Activated CD4-positive, alpha-beta memory T cell treated with anti-CD3 and anti-CD28 coated beads, Interleukin-2, amount 10 ng/mL, durations not matched to agents 7 days and 5 days (primary cell): ENCODE measurements around the gene LDB2. TPM values are rescaled to one million over a fixed set of nuclear protein-coding genes. Genes with fewer than 3 reads are reported as not detected.

Experiments used
- CTCF ChIA-PET: fragments of 350-600 bp; sonication (Branson Sonifier 250); formaldehyde crosslinking; loops from one replicate; lab custom pipeline; 2021; ENCODE audit warnings: antibody characterized with exemption, inconsistent platforms; lab: Charles Lee
- POLR2A ChIA-PET: fragments of 350-600 bp; sonication (Branson Sonifier 250); formaldehyde crosslinking; loops from one replicate; lab custom pipeline; 2021; ENCODE audit warnings: antibody characterized with exemption; lab: Charles Lee
- DNase-seq: peaks from one replicate; pipeline ENCODE4 v3.0.0-alpha.2; 2020
- H3K27ac Mint-ChIP-seq: one replicate; pipeline ENCODE4 v1.8.0; 2021; ENCODE audit warnings: mild to moderate bottlenecking, mixed read lengths
- H3K27me3 Mint-ChIP-seq: one replicate; pipeline ENCODE4 v1.8.0; 2021; ENCODE audit warnings: mixed read lengths
- H3K36me3 Mint-ChIP-seq: one replicate; pipeline ENCODE4 v1.8.0; 2021; ENCODE audit warnings: low read depth, mixed read lengths
- H3K4me1 Mint-ChIP-seq: one replicate; pipeline ENCODE4 v1.8.0; 2021; ENCODE audit warnings: mixed read lengths
- H3K4me3 Mint-ChIP-seq: one replicate; pipeline ENCODE4 v1.8.0; 2021; ENCODE audit warnings: mild to moderate bottlenecking, mixed read lengths
- H3K9me3 Mint-ChIP-seq: one replicate; pipeline ENCODE4 v1.8.0; 2021; ENCODE audit warnings: mixed read lengths
- total RNA-seq, 2 experiments: library from RNA; stranded (reverse); gene quantifications; one replicate each; pipeline ENCODE4 v1.2.3, GENCODE V29; 2021

The LDB2 gene
- total RNA-seq, 2 experiments from 2014 or later, result not detected

DNA sequence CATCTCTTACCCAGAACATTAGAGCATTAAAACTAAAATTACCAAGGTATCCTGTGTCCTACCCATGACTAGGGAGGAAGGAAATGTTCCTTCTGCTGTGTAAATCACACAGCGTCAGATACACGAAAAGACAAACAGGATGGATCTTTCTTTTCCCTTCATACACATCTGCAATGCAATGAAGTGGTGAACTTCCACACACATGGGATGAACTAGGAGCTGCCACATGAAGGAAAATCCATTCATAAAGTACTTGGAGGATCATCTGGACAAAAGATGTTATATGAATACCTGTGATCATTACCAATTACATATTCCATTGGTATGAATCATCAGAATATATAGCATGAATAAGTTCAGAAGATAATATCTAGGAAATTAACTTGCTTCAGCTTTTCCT, 46.2 kb downstream of the LDB2 start:
- Mint-ChIP-seq H3K36me3 (no peaks in the 10 kb centered on the region), H3K9me3 (no peaks in the 10 kb centered on the region), H3K27ac (no peak overlapping the region), H3K27me3 (peaks cover 2% of the 10 kb centered on the region), H3K4me1 (no peaks in the 10 kb centered on the region), H3K4me3 (no peak overlapping the region)
- POLR2A ChIA-PET, result no interaction called here
- DNase-seq, result no peak
- CTCF ChIA-PET, result no interaction called here

DNA sequence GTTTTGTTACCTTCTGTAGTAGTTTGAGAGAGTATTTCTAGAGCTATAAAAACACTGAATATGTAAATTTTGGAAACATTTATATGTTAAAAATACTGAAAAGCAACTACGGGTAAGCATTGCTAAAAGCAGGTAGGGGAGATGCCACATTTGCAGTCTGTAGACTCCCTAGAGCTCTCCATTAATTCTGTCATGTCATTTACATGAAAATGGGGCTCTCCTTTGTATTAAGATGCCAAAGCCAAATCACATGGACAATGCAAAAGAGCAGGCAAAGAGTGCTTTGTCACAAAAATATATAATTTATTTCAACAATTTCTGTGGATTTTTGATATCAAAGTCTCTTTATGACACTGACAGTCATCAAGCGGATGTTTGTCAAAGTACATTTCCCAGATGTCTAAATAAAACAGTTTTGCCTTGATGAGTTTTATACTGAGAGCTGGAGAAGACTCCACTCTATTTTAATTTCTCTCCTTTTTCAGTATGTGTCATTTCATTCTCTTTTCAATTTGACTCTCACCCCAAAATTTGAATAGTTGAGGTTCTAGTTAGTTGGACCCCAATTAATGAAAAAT, 51.8 kb downstream of the LDB2 start:
- Mint-ChIP-seq H3K27me3 (peaks cover 1% of the 10 kb centered on the region), H3K36me3 (no peaks in the 10 kb centered on the region), H3K4me1 (no peaks in the 10 kb centered on the region), H3K4me3 (no peak overlapping the region), H3K9me3 (no peaks in the 10 kb centered on the region), H3K27ac (no peak overlapping the region)
- CTCF ChIA-PET, result no interaction called here
- DNase-seq, result no peak
- POLR2A ChIA-PET, result no interaction called here

DNA sequence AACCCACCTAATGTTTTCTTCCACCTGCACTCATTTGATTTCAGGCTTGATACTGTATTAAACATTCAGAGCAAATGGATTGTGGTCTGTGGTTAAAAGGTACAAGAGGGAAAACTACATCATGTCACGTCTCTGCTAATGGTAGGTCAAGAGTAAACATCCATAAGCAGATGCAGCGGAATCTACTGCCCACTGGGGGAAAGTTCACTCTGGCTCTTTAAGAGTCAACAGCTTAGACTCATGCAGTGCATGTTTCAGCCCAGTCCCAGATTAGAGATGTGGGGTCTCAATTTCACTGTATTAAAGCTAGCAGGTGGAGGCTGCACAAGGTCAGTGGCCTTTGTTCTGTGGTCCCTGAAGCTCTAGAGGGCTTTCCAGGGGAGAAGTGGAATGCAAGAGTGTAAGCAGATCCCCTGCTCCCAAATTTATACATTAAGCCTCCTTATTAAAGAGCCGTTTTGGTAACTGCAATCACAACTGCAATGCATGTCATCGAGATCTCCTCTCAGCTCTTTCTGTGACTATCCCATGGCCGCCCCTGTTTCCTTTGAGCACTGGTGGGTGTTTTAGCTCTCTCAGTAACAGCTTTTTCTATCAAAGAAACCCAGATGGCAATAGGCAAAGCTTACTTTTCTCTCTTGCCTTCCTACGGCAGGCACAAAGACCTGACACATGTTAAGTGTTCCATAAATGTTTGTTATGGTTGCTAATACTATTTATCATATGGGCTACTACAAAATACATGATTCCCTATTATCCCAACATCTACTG, 53.4 kb downstream of the LDB2 start:
- no peak overlapping the region for H3K27ac Mint-ChIP-seq
- CTCF ChIA-PET, result no interaction called here
- H3K4me3 Mint-ChIP-seq, result no peak overlapping the region
- H3K9me3 Mint-ChIP-seq, result no peaks in the 10 kb centered on the region
- no peaks in the 10 kb centered on the region for H3K36me3 Mint-ChIP-seq
- no peak for DNase-seq
- POLR2A ChIA-PET, result no interaction called here
- H3K4me1 Mint-ChIP-seq, result no peaks in the 10 kb centered on the region
- no peaks in the 10 kb centered on the region for H3K27me3 Mint-ChIP-seq

DNA sequence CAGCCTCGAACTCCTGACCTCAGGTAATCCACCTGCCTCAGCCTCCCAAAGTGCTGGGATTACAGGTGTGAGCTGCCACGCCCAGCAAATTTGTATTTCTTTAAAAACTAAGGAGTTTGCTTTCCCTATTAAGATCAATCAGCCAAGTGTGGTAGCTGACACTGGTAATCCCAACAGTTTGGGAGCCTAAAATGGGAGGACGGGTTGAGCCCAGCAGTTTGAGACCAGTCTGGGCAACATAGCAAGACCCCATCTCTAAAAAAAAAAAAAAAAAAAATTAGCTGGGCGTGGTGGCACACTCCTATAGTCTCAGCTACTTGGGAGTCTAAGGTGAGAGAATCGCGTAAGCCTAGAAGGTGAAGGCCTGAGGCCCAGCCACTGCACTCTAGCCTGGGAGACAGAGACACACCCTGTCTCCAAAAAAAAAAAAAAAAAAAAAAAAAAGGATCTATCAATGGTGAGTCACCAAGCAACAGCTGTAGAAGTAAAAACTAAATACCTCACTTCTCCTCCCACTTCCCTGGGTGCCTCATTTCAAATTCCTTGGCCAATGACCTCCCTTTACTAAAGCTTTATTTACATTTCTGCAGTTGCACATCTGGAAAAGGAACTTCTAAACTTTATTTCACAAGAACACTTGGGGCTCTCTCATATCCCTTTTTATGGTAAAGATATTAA, 54.5 kb downstream of the LDB2 start:
- Mint-ChIP-seq H3K4me1 (no peaks in the 10 kb centered on the region), H3K27me3 (no peaks in the 10 kb centered on the region), H3K4me3 (no peak overlapping the region), H3K9me3 (no peaks in the 10 kb centered on the region), H3K27ac (no peak overlapping the region), H3K36me3 (no peaks in the 10 kb centered on the region)
- ChIA-PET CTCF (no interaction called here), POLR2A (no interaction called here)
- DNase-seq, result no peak

DNA sequence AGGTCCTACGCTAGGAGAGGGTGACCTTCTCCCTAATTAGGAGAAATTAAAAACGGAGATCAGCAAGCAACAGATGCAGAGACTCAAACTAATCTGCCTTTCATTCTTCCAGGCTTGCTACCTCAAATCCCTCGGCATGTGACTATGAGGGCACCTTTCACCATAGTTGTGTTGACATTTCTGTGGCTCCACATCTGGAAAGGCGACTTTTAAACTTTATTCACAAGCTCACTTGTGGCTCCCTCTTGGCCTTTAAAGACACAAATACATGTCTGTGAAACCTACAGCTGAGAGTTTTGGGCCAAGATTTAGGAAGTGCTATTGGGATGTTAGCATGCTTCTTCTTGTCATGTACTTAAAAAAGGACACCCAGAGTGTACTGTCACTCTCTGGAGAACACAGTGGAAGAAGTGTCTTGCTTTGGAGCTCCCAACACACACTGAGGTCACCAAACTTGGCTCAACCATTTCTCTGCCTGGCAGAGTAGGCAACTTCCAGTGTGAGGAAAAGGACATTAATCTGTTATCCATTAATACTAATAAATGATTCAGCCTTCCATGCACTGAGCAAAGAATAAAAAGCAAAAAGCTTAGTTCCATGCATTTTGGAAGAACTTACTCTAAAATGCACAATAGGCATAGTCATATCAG, 60.1 kb downstream of the LDB2 start:
- CTCF ChIA-PET, result interaction anchor here (0.9 kb wide), 1 partner anchor 14 kb away, joined by 3 read pairs; no protein-coding TSS in a partner anchor
- no peak overlapping the region for H3K27ac Mint-ChIP-seq
- H3K36me3 Mint-ChIP-seq, result no peaks in the 10 kb centered on the region
- no peaks in the 10 kb centered on the region for H3K9me3 Mint-ChIP-seq
- POLR2A ChIA-PET, result no interaction called here
- no peaks in the 10 kb centered on the region for H3K4me1 Mint-ChIP-seq
- no peak overlapping the region for H3K4me3 Mint-ChIP-seq
- no peak for DNase-seq
- H3K27me3 Mint-ChIP-seq, result no peaks in the 10 kb centered on the region

DNA sequence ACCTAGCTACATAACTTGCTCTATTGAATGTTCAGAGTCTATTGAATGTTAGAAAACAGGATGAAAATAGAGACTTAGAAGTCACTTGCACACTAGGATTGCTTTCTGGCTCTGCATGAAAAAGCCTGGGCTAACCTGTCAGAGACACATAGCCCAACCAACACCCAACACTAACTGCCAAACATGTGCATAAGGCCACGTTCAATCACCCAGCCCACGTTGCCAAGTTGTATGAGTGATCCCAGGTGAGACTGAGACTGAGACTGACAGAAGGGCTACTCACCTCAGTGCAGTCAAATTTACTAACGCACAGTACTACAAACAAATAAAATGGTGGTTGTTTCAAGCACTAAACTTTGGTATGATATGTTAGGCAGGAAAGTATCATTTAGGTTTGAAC, 61.0 kb downstream of the LDB2 start:
- Mint-ChIP-seq H3K4me3 (no peak overlapping the region), H3K27ac (no peak overlapping the region), H3K27me3 (no peaks in the 10 kb centered on the region), H3K36me3 (no peaks in the 10 kb centered on the region), H3K4me1 (no peaks in the 10 kb centered on the region), H3K9me3 (no peaks in the 10 kb centered on the region)
- no peak for DNase-seq
- POLR2A ChIA-PET, result no interaction called here
- CTCF ChIA-PET, result no interaction called here

DNA sequence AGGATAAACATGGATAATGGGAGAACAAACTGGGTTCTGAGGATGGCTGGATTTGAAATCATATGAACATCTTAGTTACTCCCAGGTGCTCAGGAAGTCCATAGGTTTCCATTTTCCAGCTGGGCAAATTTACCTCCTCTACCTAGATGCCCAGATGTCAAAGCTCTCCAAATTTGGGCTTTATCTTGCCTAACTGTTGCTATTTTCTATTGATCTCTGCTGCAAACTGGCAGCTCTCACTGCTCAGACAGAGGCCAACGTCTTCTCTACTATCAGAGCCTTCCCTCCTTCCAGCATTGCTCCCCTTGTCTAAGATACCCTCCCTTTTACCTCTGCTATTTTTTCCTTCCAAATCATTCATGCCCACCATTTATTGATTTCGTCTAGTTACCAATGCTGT, 62.1 kb downstream of the LDB2 start:
- DNase-seq, result no peak
- H3K9me3 Mint-ChIP-seq, result no peaks in the 10 kb centered on the region
- H3K36me3 Mint-ChIP-seq, result no peaks in the 10 kb centered on the region
- H3K27me3 Mint-ChIP-seq, result peaks cover 1% of the 10 kb centered on the region
- no peaks in the 10 kb centered on the region for H3K4me1 Mint-ChIP-seq
- no peak overlapping the region for H3K27ac Mint-ChIP-seq
- POLR2A ChIA-PET, result no interaction called here
- H3K4me3 Mint-ChIP-seq, result no peak overlapping the region
- CTCF ChIA-PET, result no interaction called here

DNA sequence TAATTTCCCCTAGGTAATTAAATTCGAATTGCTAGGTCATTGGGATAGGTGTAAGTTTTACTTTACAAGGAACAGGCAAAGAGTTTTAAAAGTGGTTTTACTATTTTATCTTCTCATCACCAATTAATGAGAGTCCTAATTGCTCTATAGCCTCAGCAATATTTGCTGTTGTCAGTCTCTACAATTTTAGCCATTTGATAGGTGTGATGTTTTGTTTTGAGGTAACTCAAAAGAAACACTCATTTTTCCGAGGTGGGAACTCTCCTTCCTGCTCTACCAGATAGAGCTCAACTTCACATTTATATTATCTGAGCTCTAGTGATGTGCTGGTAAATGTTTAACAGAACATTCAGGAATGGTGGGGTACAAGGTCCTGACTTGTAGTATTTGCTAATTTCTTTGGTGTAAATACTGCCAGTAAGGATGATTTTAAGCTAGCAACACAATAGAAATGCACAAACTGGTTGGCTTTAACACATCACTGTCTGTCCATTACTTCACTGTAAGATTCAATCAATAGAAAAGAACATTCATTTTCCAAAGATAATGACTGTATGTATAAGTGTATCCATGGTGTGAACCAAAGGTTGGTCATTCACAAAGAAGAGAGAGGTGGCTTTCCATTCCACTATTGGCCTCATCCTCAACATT, 62.7 kb downstream of the LDB2 start:
- CTCF ChIA-PET, result no interaction called here

DNA sequence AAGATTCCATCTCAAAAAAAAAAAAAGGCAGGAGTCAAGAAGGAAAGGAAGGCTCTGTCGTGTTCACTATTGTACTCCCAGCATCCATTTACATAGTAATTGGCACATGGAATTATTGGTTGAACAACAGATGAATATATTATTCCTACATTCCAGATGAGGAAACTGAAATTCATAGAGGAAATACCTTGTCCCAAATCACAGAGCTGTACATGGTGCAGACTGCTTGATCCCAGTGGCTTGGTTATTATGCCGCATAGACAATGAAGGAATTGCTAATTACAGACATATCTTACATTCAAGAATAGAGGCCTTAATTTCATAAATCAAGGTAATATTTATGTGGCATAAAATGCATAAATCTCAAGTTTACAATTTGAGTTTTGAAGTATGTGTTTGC, 63.6 kb downstream of the LDB2 start:
- H3K27ac Mint-ChIP-seq, result no peak overlapping the region
- H3K9me3 Mint-ChIP-seq, result no peaks in the 10 kb centered on the region
- ChIA-PET POLR2A (no interaction called here), CTCF (no interaction called here)
- no peak overlapping the region for H3K4me3 Mint-ChIP-seq
- peaks cover 1% of the 10 kb centered on the region for H3K27me3 Mint-ChIP-seq
- DNase-seq, result no peak
- no peaks in the 10 kb centered on the region for H3K4me1 Mint-ChIP-seq
- H3K36me3 Mint-ChIP-seq, result no peaks in the 10 kb centered on the region

More for the DNA sequence above, 62.7 kb downstream of the LDB2 start:
- H3K9me3 Mint-ChIP-seq, result no peaks in the 10 kb centered on the region
- H3K4me1 Mint-ChIP-seq, result no peaks in the 10 kb centered on the region
- DNase-seq, result no peak
- POLR2A ChIA-PET, result no interaction called here
- H3K27me3 Mint-ChIP-seq, result peaks cover 1% of the 10 kb centered on the region
- no peak overlapping the region for H3K4me3 Mint-ChIP-seq
- no peak overlapping the region for H3K27ac Mint-ChIP-seq
- H3K36me3 Mint-ChIP-seq, result no peaks in the 10 kb centered on the region

DNA sequence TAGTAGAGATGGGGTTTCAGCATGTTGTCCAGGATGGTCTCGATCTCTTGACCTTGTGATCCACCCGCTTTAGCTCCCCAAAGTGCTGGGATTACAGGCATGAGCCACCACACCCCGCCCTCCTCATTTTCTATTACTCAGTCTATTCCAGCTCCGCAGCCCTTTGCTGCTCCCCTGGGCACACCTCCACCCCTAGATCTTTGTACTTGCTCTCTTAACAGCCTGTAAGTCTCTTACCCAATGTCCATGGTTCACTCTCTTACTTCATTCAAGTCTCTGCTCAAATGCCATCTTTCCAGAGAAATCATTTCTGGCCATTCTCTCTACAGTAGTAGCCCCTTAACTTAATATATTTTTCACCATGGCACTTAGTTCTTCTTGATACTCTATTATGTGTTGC, 64.7 kb downstream of the LDB2 start:
- POLR2A ChIA-PET, result no interaction called here
- Mint-ChIP-seq H3K4me3 (no peak overlapping the region), H3K27ac (no peak overlapping the region), H3K4me1 (no peaks in the 10 kb centered on the region), H3K36me3 (no peaks in the 10 kb centered on the region), H3K27me3 (peaks cover 1% of the 10 kb centered on the region), H3K9me3 (no peaks in the 10 kb centered on the region)
- DNase-seq, result no peak
- CTCF ChIA-PET, result no interaction called here

DNA sequence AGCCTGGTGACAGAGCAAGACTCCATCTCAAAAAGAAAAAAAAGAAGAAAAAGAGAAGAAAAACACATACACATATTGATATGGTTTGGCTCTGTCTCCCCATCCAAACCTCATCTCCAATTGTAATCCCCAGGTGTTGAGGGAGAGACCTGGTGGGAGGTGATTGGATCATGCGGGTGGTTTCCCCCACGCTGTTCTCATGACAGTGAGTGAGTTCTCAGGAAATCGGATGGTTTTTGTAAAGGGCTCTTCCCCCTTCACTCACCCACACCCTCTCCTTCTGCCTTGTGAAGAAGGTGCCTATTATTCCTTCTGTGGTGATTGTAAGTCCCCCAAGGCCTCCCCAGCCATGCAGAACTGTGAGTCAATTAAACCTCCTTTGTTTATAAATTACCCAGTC, 68.4 kb downstream of the LDB2 start:
- H3K4me1 Mint-ChIP-seq, result no peaks in the 10 kb centered on the region
- no peaks in the 10 kb centered on the region for H3K9me3 Mint-ChIP-seq
- peaks cover 5% of the 10 kb centered on the region for H3K27me3 Mint-ChIP-seq
- DNase-seq, result no peak
- no peak overlapping the region for H3K4me3 Mint-ChIP-seq
- CTCF ChIA-PET, result no interaction called here
- POLR2A ChIA-PET, result no interaction called here
- H3K27ac Mint-ChIP-seq, result no peak overlapping the region
- no peaks in the 10 kb centered on the region for H3K36me3 Mint-ChIP-seq

DNA sequence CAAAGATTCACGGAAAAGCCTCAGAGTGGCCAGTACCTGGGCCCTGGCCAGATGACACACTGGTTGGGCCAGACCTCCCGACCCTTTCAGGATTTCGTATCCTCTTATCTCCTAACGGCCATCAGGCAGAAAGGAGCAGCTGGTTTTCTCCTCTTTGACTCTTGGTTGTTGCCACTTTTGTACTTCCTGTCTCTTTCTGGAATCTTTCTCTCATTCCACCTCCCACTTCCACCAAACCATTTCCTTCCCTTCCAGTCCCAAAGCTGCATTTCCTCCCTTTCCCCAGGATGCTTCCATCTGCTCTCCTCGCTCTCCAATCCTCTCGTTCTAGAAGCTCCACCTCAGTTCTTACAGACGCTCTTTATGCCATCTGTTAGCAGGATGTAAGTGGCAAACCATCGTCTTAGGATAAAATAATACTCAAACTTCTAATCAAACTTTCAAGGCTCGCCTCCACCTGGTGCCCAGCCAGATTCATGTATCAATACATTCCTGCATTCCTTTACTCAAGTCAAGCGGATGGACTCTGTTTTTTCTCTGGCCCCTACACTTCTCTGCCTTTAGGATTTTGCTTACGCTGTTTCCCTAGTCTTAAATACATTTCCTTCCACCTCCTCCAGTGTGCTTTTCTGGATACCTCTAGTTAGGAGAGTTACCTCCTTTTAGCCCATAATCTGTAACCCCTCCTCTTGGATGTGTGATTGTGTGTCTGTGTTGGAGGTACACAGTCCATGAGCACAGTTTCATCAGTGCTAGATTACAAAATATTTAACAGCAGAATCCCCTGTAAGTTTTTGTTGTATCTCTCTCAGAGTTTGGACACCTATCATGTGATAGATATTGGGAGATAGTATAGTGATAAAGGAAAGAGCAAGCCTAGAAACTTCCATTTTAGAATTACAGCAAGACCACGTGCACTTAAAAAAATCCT, 70.4 kb downstream of the LDB2 start:
- peaks cover 5% of the 10 kb centered on the region for H3K27me3 Mint-ChIP-seq
- no peaks in the 10 kb centered on the region for H3K36me3 Mint-ChIP-seq

More for the DNA sequence above, 70.4 kb downstream of the LDB2 start:
- no peaks in the 10 kb centered on the region for H3K9me3 Mint-ChIP-seq
- no peak overlapping the region for H3K27ac Mint-ChIP-seq
- POLR2A ChIA-PET, result no interaction called here
- no peak for DNase-seq
- CTCF ChIA-PET, result no interaction called here
- H3K4me3 Mint-ChIP-seq, result no peak overlapping the region
- no peaks in the 10 kb centered on the region for H3K4me1 Mint-ChIP-seq
